Activated CD4-positive, alpha-beta T cell treated with anti-CD3 and anti-CD28 coated beads, Interleukin-10, Interleukin-2, amounts not matched to agents 100 ng/mL and 50 ng/mL, durations not matched to agents 16 hours and 8 hours (primary cell): ENCODE measurements around the gene FAIM2.

ENCODE experiments used
- DNase-seq: peaks from one replicate; pipeline ENCODE4 v3.0.0-alpha.2; 2020

Gene FAIM2

DNA sequence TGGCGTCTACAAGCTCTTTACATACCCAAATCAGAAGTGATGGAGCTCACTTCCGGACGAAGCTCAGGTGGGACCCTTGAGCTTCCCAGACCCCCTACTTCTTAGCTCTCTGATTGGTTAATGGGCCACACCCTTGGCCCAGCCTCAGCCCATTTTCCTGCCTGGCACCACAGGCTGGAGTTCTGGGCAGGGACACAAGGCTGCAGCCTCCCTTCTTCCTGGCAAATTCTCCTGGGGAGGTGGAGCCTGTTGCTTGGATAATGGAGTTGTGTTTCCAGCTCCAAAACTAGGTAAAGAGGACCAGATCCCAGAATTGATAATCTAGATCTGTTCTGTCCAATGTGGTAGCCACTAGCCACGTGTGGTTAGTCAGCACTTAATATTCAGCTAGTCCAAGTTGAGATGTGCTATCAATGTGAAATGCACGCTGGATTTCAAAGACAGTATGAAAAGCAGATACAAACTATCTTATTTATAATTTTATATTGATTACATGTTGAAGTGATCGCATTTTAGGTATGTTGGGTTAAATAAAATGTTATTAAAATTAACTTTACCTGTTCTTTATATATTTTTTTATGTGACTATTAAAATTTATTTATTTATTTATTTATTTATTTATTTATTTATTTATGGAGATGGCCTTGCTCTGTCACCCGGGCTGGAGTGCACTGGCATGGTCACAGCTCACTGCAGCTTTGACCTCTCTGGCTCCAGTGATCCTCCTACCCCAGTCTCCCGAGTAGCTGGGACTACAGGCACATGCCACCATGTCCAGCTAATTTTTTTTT is 12.6 kb upstream of the FAIM2 start:
- no peak for DNase-seq

DNA sequence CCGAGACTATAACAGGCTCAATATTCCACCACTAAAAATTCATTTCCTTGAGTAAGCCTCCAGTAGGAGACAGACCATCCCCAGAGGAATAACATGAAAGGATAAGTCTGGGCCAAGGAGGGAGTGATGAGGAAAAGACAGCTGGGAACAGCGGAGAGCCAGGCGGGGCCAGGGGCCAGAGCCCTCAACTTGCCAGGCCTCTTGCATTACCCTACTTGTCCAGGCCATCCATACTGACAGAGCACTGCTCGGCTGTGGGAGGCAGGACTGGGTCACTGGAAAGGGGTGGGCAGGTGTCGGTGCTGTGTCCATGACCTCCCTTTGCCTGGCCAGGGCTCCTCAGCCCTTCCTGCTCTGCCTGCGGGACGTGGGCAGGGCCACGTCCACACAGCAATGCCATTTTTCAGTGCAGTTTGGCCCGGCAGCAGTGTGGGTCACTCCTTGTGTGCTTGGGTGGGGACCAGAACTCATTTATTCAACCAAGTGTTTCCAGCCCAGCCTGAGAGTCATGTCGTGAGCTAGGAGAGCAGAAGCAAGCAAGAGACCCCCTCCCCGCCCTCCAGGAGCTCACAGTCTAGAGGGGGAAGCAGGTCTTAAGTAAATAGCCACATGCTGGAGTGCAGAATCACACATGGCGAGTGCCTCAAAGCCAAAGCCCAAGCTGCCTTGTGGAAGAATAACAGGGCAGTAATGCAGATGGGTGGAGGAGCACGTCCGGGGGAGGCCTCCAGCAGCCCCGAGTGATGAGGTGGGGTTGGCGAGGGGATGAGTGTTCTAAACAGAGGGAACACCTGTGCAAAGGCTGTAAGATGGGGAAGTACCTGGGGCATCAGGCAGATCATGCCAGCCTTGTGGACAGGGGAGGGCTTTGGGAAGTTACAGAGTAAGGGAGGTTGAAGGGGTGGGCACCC is 8.9 kb upstream of the FAIM2 start:
- no peak for DNase-seq

DNA sequence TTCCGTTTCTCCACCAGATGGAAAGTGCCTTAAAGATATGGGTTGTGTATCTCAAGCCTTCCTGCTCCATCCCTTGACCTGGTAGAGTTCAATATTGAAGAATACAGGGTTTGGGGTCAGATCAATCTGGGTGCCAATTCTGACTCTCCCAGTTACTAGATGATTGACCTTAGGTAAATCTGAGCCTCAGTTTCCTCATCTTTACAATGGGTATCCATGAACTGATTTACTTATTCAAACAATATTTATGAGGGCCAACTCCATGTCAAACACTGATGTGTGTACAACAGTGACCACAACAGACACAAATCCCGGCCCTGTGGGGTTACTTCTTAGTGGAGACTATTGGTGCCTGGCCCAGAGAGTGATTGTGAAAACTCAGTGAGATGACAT is 7.5 kb upstream of the FAIM2 start:
- DNase-seq = no peak

DNA sequence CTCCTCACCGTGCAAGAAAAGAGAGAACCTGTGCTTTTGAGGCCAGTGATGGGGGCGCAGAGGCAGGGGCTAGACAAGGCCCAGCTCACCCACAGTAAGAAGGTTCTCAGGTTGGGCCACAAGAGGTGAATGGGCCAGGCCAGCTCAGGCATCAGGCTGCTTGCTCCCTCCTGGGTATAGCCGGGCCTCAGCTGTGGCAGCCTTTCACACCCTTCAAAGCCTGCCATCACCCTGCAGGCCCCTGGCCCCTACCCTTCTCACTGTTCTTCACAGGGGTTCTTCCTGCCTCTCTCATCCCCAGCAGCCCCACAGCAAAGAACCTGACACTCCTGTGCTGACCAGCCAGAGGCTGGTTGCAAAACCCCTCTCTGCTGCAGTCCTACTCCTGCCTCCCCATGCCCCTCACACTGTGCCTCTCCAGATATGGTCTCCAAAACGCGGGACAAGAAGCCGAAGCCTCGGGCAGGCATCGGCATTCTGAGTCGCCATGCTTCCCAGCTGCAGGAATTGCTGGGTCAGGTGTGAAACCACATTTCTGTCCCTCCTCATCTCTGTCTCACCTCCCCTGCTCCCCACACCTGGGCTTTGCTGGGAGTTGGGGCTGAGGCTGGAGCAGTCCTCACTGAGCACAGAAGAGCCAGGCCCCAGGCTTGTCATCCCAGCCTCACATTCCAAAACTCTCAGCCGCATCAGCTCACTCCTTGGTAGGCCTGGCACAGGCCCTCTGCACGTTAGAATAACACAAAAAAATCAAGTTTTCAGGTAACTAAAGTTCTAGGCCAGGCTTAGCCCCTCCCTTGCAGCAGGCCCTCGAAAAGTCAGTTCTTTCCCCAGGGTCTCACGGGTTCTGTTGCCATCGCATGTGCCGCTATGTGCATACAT is 6.9 kb upstream of the FAIM2 start:
- no peak for DNase-seq

DNA sequence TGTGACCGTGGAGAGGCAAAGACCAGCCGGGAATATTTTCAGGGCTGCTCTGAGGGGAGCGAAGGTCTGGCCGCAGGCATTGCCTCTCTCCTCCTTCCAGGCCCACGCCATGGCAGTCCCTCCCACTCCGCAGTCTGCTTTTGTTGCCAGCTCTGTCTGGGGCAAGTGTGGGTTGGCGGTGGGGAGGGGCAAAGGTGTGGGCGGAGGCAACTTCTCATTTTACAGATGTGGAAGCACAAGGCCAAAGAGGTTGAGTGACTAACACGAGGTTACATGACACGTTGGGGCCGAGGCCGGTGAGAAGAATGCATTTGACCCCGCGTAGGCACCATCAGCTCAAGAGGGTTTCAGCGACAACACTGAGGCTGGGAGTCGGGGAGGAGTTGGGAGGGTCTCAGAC is 6.1 kb upstream of the FAIM2 start:
- no peak for DNase-seq

DNA sequence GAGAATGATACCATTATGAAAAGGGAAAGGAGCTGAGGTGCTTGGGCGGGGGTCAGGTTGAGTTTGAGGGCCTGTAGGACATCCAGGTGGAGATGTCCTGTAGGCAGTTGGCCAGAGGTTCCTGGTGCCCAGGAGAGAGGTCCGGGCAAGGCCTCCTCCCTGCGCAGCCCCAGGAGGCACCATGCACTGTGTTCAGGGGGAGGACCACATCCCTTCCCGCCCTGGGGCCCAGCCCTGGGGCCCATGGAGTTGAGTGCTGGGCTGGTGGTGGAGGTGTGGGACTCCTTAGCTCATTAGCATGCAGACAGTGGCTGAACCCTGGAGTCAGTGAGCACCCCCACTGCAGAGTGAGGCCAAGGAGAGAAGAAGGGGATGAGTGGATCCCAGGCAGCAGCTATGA is 5.7 kb upstream of the FAIM2 start:
- no peak for DNase-seq

DNA sequence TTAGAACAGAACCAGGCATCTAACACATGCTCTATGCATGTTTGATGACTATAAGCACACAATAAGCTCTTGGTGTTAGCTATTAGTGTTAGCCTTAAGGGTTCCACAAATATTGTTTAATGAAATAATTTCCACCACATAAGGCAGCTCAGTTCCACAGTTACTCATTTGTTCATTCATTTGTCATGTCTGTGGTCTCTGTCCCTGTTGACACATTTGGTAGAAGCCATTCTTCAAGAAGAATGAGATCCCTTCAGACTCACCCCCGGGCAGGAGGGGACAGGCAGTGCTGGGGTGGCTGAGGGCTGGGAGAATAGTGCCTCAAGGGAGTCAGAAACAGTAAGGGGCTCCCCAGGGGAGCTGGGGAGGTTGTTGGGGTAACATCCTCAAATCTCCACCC is 3.7 kb upstream of the FAIM2 start:
- no peak for DNase-seq

DNA sequence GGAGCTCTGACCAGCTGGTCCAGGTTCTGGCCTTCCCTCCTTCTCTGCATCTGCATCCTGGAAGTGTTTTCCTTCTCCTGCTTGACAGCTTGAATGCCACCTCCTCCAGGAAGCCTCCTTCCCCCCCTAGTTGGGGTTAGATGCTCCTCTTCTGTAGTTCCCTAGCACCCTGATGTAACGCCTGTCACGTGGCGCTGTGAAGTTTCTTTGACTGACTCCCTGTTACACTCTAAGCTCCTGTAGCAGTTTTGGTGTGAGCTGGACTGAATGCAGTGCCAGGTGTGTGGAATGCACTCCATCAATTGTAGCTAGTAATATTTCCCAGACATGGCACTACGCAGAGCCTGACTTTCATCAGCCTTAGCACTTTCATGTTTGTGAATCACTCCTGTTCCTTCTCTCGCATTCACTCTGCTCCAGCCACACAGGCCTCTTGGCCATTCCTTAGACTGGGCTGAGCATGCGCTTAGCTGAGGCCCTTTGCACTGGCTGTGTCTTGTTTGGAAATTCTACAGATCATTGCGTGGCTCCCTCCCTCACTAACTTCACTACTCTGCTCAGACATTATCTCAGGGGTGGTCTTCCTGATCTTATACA is 2.1 kb upstream of the FAIM2 start:
- DNase-seq = no peak

DNA sequence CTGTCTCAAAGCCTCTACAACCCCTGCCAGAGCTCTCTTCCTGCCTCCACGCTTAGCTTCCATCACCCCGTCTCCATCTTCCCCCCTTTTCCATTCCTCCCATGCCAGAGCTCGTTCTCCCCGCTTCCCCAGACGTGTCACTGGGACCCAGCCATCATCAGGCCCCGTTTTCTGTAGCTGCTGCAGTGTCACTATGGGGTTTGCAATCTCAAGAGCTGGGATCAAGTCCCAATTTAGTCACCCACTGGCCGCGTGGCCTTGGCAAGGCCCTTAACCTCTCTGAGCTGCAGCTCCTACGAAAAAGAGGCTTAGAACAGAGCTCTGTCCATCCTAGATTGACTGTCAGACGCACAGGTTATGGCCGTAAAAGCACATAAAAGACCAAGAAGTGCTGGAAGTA is 901 bp upstream of the FAIM2 start:
- DNase-seq = no peak

DNA sequence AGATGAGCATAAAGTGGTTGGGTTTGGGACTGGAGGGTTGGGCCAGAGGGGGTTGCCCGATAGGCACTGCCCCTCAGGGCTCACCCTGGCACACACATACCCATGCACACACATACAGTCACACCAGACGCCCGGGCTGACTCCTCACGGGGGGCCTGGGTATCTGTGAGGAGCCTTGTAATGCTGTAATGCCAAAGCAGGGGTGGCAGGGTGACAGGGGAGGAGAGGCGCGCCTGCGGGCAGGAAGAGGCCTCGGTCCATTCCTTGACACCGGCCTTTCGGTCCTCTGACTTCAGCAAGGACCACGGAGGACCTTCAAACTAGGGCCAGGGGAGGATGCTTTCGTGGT is 375 bp downstream of the FAIM2 start:
- DNase-seq = no peak

DNA sequence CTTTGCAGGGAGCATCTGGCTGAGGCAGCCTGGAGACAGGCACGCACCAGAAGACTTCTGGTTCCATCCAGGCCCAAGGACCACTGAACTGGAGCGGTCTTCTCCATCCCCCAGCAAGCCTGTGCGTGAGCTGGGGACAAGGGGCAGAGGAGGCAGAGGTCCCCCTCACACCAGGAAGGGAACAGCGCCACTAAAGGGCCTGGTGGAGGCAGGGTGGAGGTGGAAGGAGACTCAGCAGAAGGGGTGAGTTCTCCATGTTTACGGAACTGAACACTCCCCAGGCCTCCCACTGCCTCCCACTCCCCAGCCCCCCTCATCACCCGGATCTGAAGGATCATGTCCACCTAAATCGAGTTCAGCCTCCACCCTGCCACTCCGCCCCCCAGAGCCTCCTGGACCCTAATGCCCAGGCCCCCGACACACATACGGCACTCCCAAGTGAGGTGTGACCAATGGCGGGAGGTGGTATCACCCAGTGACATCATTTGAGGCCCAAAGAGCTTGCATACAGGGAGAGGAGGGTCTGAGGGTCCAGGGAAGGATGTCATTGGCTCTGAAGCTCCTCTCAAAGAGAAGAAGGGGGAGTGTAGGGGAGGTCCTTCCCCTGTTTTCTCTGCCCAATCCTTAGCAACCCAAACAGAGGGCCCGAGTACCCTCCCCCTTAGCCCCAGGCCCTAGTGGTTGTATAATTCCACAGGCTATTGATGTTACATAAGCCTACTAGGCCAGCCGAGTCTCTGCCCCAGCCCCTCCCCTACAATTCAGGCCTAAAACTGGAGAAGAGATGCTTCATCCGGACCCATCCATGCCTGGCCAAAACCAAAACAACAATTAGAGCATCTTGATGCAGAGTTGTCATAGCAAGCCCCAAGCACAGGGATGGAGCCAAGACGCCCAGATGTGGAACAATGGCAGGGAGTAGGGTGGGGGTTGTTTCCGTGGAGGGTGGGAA is 1.0 kb downstream of the FAIM2 start:
- DNase-seq = no peak

DNA sequence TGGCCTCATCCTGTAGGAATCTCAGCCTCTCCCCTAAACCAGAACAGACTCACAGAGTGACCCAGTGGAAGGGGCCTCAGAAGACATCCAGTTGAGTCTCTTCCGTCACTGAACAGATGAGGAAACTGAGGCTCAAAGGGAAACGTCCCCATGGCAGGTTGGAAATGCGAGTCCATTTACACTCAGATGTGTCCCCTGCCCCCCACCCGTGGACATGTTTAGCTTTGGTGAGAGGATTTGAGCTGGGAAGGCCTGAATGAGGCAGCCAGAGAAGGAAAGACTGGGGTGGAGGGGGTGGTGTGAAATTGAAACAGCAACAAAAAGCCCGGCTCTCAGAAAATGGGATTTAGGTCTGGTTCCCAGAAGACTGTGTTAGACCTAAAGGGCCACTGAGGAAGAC is 1.7 kb downstream of the FAIM2 start:
- DNase-seq = no peak

DNA sequence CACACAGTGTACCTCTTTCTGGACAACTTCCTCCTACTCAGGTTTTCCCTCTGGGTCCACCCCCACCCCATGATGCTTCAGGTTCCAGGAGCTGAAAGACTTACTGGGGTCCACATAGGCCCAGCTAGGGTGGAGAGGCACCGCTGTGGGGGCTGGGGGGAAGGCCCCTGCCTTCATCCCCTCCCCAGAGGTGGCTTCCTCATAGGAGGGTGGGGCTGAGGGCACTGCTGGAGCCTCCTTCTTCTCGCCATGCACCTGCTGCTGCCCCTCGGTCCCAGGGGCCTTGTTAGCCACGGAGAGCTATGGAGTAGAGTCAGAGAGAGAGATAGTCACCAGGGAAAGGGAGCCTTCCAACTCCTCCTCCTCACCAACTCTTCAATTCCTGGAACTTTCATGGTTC is 2.7 kb downstream of the FAIM2 start:
- DNase-seq = no peak

DNA sequence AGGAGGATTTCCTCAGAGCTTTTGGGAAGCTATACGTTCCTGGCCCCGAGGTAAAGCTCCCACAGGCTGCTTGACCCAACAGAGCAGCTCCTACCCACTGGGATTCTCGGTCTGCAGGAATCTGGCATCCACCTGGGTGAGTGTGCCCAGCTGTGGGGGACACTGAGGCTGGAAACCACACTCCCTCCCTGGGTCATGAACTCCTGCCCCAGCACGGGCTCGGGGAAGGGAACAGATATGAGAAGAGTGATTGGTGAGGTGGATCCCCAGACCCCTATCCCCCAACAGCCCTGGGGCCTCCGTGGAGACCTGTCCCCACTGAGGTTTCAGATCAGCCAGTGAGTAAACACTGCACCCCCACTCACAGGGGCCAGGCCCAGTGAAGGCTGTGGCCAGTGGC is 3.3 kb downstream of the FAIM2 start:
- no peak for DNase-seq

DNA sequence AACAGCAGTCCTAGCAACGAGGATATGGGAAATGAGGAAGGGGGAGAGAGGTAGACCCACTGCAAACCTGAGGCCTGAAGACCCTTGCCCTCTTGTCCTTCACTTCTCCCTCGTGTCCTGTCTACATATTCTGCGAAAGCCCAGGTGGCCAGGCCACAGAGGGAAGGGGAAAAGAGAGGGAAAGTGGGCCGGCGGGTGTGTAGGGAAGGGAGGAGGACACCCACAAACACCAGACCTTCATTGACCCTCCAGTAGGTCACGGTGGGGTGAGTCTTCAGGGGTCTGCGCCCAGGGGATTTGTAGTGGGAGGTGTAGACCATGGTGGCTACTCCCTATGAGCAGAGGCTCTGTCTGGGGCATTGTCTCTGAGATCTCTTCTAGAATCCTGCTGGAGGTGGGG is 3.8 kb downstream of the FAIM2 start:
- DNase-seq = no peak

DNA sequence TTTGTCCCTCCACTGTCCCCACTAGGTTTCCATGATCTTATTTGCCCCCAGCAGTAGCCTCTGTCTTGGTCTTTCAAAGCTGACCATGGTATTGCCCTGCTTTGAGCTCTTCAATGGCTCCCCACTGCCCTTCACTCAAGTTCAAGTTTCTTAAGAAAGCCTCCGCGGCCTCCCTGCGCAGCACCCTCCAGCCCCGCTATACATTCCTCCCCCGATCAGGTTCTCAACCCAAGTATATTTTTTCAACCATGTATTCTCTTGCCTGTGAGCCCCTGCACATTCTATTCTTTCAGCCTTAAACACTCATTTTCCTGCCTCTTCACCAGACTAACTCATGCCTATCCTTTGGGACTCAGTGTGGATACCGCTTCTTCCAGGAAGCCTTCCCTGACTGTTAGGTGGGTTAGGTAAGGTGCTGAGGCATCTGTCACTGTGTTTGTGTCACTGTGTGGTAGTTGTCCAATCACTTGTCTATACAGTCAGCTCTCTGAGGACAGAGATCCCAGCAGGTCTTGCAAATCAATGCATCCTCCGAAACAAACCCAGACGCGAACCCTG is 4.3 kb downstream of the FAIM2 start:
- no peak for DNase-seq

DNA sequence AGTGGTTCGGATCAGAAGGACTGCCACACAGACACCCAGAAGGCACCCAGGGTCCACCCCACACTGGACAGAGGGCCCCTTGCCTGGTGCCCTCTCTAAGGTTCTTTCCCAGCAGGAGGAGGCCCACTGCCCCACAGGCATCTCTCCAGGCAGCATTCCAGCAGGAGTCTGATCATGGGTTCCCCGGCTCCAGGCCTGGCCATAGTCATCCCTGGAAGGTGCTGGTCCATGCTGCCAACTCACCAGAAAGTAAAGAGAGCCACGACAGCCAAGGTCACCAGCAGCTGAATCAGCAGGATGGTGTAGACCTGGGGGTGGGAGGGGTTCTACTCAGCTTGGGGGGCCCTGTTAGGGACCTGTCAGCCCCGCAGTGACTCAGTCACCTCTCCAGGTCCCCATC is 6.4 kb downstream of the FAIM2 start:
- no peak for DNase-seq

DNA sequence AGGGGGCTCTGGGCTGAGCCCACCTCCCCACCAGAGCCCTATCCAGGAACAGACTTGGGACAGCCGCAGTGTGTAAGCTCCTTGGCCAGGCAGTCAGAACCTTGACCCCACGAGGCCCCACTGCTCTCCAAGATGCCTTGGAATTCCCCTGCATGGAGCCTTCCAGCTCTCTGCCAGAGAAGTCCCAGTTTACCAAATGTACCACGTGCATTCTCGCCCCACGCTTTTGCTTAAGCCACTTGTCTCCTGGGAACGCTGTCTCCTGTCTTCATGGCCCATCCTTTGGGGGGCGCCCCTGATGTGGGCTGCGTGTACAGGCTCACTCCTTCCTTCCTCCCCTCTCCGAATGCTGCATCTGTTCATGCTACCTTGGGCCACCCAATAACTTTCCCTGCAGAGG is 7.9 kb downstream of the FAIM2 start:
- DNase-seq = no peak

DNA sequence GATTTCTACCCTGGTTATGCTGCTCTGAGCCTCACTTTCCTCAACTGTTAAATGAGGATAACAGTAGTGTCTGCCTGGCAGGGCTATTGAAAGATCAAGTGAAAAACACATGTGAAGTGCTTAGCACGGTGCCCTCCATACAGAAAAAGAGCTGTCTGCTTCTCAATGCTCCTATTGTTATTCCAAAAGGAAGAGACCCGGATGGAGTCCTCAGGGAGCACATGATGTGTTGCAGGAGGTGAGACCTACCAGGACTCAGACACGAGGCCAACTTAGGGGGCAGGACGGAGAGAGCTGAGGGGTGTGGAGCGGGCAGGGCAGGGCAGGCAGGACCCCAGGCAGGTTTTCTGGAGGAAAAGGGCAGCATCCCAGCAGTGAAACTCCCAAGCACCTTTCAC is 8.9 kb downstream of the FAIM2 start:
- no peak for DNase-seq

DNA sequence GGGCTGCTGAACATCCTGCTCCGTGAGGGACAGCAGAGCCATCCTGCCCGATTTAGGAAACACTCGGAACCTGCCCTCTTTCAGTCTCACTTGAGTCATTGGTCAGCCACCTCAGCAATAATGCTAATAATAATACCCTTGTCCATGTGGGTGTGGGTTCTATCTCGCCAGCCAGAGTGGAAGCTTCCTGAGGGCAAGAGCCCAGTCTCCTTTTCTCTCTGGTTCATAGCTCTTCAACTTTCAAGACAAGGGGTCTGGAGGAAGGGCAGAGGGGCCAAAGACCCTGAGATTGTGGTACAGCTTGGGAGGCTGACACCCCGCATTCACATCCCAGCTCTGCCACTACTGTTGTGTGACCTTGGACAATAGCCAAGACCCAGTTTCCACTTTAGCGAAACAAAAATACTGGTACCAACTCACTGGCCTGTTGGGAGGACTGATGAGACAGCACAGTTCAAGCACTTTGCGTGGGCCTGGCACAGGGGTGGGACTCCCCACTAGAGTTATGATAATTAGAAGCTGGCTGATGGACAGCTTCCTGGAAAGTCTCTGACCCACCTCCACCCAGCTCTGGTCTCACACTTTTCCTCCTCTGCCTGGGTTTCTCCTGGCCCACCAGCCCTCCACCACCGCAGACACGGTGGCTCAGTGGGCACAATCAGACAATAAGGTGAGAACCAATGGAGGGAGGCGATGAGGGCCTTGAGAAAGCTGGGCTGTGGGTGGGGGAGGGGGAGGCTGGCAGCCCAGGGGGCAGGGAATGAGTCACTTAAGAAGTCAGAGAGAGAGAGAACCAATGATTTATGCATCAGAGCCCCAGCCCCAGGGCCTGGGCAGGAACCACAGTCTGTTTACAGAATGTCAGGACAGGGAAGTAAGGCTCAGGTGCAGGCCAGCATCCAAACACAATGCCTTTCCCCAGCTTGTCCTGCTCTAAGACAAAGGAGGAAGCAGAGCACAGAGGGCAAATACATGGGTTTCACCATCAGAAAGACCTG is 9.6 kb downstream of the FAIM2 start:
- DNase-seq = no peak
